Inflammatory macrophage treated with lipopolysaccharide for 1 hour (primary cell): ENCODE results near the gene GABRB1.

Experiments used
- DNase-seq, 2 donors: peaks; one replicate each; pipeline ENCODE4 v3.0.0-alpha.2; 2020 to 2022

The GABRB1 gene

GRCh38 chr4:47031011-47031678 is at the start of gene GABRB1:
GABRB1 (plus strand) TSS chr4:47031567.
- no peak for DNase-seq

- no peak for DNase-seq
These were observed 46.6 kb upstream of the GABRB1 start for GRCh38 chr4:46984781-46985180.

DNA sequence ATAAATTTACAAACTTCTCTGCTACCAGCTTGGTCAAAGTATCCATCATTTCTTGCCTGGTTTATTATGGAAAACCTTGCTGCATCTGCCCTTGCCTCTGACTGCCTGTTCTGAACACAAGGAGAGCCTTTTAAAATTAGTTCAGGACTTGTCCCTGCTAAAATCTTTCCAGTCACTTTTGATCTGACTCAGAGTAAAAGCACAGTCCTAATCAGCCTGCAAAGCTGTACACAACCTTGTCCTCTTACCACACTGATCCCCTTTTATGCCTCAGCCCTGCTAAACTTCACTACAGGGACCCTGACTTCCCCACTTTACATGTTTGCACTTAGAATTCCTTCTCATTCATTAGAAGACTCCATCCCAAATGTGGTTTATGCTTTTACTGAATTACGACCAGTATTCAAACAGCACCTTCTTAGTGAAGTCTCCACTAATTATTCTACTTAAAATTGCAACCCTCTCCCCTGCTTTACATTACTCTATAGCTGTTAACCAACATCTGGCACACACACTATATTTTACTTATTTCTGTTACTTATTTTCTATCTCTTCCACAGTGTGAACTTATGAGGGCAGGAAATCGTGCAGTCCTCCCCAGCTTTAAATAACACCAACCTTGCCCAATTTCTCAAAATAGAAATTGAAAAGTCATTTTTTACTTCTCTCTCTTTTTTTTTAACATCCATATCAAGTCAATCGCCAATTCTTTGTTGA is 44.3 kb upstream of the GABRB1 start:
- DNase-seq, result no peak

- DNase-seq, result no peak
These were observed 39.0 kb upstream of the GABRB1 start for GRCh38 chr4:46992338-46992737.

GRCh38 chr4:46993075-46994006 is 38.0 kb upstream of the GABRB1 start, which contains the start of gene GABRA4:
GABRA4 (minus strand) TSS chr4:46993581; CDS start chr4:46993424, 157 bp downstream.
- DNase-seq, result no peak

GRCh38 chr4:46994007-46994405 is 37.4 kb upstream of the GABRB1 start:
- no peak for DNase-seq

DNA sequence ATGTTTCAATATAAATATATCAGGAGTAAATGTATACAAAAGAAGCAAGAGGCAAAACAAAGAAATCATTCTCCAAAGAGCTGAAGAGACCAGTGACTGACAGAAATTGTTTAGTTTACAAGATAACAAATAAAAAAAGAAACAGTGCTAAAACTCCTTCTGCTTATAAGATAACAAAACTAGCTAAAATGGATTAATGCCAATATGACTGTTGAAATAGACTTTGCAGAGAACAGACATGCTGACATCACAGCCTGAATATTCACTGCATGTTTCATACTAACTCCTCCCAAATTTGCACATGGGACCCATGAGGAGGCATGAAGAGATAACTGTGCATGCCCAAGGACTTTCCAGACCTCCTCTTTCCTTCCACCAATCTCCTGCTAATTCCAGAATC is 31.8 kb upstream of the GABRB1 start:
- DNase-seq, result no peak

GRCh38 chr4:47000406-47000805 is 31.0 kb upstream of the GABRB1 start:
- no peak for DNase-seq

GRCh38 chr4:47002580-47002979 is 28.8 kb upstream of the GABRB1 start:
- no peak for DNase-seq

DNA sequence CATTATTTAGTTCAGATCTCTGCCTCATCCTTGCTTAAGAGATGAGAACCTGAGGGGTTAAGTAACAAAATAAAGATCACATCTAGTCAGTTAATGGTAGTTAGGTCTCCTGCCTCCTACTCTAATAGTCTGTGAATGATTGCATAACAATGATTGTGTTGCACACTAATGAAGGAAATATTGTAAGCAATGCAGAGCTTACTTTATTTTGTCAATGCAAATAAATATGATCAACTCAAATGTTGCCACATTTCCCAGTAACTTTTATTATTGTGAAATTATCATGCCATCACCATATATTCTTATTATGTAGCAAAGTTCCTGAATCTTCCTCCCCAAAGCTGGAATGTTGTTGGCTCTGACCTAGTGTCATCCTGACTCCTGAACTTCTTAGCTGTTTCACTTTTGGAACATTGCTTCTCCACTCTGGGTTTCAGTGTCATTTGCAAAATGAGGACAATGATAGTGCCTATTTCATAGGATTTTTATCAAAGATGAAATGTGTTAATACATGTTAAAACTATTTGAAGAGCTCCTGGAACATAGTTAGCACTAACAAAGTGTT is 20.9 kb upstream of the GABRB1 start:
- DNase-seq, result peak; percentile 17 to 25

- peak; percentile 2 to 22 for DNase-seq
These were observed 20.4 kb upstream of the GABRB1 start for GRCh38 chr4:47010912-47011446.

GRCh38 chr4:47012676-47013075 is 18.7 kb upstream of the GABRB1 start:
- DNase-seq, result no peak

DNA sequence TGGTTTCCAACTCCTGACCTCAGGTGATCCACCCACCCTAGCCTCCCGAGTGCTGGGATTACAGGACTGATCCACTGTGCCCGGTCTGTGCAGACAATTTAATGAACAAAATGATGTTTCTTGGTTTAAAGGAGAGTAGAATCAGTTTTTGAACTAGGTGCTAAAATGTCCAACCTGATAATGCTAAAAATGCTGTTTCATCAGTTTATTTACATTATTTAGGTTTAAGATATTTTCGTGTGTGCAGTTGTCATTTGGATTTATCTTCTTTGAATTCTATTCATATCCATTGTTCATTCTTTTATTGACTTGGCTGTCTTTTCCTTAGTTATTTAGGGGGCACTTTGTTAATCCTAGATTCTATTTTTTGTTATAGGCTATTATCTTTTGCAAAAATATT is 18.0 kb upstream of the GABRB1 start:
- no peak for DNase-seq

GRCh38 chr4:47017081-47017480 is 14.3 kb upstream of the GABRB1 start:
- no peak for DNase-seq

GRCh38 chr4:47017494-47017893 is 13.9 kb upstream of the GABRB1 start:
- no peak for DNase-seq

- DNase-seq, result no peak
These were observed 511 bp downstream of the GABRB1 start for GRCh38 chr4:47031751-47032404.

DNA sequence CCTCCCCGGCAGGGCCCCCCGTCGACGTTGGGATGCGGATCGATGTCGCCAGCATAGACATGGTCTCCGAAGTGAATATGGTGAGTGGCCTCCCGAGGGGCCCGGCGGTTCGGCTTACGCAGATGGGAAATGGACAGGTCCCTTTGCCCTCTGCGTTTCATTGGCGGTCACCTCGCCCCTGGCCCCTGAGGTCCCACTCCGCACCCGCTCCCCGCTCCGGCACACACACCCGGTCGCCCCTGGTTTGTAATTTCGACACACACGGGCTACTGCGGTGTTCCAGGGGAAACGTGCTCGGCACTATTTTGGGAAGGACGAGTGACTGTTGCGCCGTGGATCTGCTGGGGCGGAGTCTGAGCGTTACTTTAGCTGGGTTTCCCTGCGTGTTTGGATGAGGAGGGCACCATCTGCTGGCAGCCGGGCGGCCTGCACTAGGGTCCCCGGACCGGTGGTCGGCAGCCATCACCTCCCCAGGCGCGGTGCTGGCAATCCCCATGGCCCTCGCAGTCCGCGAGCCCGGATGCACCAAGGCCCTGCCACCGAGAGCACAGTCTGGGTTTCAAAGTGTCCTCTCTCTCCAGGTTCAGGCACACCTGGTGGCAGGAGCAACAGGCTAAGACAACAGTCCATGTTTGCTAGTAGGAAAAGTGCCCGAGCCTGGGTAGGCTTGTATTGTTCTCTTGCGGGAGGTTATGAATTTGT is 1.2 kb downstream of the GABRB1 start:
- DNase-seq, result peak in 1 of 2 donors; percentile 4

- no peak for DNase-seq
These were observed 6.9 kb downstream of the GABRB1 start for GRCh38 chr4:47038263-47038662.

DNA sequence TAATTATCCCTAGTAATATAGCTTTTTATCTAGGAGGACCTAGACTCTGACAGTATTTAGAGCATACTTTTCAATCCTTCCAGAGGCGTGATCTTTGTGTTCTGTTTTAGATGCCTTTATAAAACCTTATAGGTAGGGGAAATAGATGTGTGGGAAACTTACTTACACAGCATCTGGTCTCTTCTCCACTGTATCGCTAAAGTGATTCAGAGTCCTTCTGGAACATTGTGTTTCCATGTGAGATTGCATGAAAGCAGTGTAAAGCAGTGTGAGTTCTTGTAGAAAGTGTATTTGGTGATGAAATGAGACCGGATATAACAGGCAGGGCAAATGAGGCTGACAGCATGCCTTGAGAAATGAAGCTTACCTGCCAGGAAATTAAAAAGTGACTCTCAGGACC is 9.5 kb downstream of the GABRB1 start:
- no peak for DNase-seq

- no peak for DNase-seq
These were observed 12.5 kb downstream of the GABRB1 start for GRCh38 chr4:47043821-47044220.

DNA sequence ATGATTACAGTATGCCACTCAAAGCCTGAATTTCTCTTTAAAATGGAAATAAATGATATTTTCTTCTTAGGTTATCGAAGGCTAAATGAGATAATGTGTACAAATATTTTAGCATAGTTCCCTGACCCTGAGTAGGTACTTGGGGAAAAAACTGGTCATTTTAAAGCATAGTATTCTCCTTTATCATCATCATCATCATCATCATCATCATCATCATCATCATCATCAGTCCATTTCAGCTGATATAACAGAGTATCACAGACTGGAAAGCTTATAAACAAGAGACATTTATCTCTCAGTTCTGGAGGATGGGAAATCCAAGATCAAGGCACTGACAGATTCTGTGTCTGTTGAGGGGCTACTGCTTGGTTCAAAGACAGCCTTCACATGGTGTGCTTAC is 13.9 kb downstream of the GABRB1 start:
- no peak for DNase-seq

GRCh38 chr4:47049347-47049746 is 18.0 kb downstream of the GABRB1 start:
- DNase-seq, result no peak
